ENCODE measurements around the gene CDH10.

The CDH10 gene

GRCh38 chr5:24645483-24645882 lies 705 bp upstream of the CDH10 start:
- no peak for TF ChIP-seq CTCF (IDR thresholded peaks at IDR 0.05; ENCODE audit: insufficient read depth, low read depth, low read length, missing control alignments)
- H3K4me3 ChIP-seq (ENCODE audit: low read depth, low read length), result no peak overlapping the region
- DNase-seq (ENCODE audit: low read depth), result no peak

GRCh38 chr5:24643880-24644279 lies 898 bp downstream of the CDH10 start:
- no peak for DNase-seq (ENCODE audit: low read depth)
- H3K4me3 ChIP-seq (ENCODE audit: low read depth, low read length), result no peak overlapping the region

GRCh38 chr5:24643156-24643555 lies 1.6 kb downstream of the CDH10 start:
- no peak overlapping the region for H3K4me3 ChIP-seq (ENCODE audit: low read depth, low read length)
- no peak for TF ChIP-seq CTCF (IDR thresholded peaks at IDR 0.05; ENCODE audit: insufficient read depth, low read depth, low read length, missing control alignments)
- no peak for DNase-seq (ENCODE audit: low read depth)

More at GRCh38 chr5:24643880-24644279, 898 bp downstream of the CDH10 start:
- TF ChIP-seq CTCF (IDR thresholded peaks at IDR 0.05; ENCODE audit: insufficient read depth, low read depth, low read length, missing control alignments), result no peak

GRCh38 chr5:24642022-24642421 lies 2.8 kb downstream of the CDH10 start:
- DNase-seq (ENCODE audit: low read depth), result peak; percentile 0
- no peak overlapping the region for H3K4me3 ChIP-seq (ENCODE audit: low read depth, low read length)

GRCh38 chr5:24635209-24635608 lies 9.6 kb downstream of the CDH10 start:
- no peak overlapping the region for H3K4me3 ChIP-seq (ENCODE audit: low read depth, low read length)
- TF ChIP-seq CTCF (IDR thresholded peaks at IDR 0.05; ENCODE audit: insufficient read depth, low read depth, low read length, missing control alignments), result no peak
- DNase-seq (ENCODE audit: low read depth), result no peak

More at GRCh38 chr5:24642022-24642421, 2.8 kb downstream of the CDH10 start:
- TF ChIP-seq CTCF (IDR thresholded peaks at IDR 0.05; ENCODE audit: insufficient read depth, low read depth, low read length, missing control alignments), result peak; percentile 18

- no peak overlapping the region for H3K4me3 ChIP-seq (ENCODE audit: low read depth, low read length)
- peak; percentile 40 for TF ChIP-seq CTCF (IDR thresholded peaks at IDR 0.05; ENCODE audit: insufficient read depth, low read depth, low read length, missing control alignments)
- DNase-seq (ENCODE audit: low read depth), result peak; percentile 32
Measured at GRCh38 chr5:24633715-24634325, 11.0 kb downstream of the CDH10 start.

GRCh38 chr5:24632353-24632752 lies 12.4 kb downstream of the CDH10 start:
- H3K4me3 ChIP-seq (ENCODE audit: low read depth, low read length), result no peak overlapping the region
- DNase-seq (ENCODE audit: low read depth), result no peak
- TF ChIP-seq CTCF (IDR thresholded peaks at IDR 0.05; ENCODE audit: insufficient read depth, low read depth, low read length, missing control alignments), result no peak
